IPS-NIHi7 (cell line): ENCODE results near the gene GTF3C2.
"Not testable (repeated sequence)": the region's sequence is repeated elsewhere in the genome, so short reads cannot be mapped to it uniquely, and the experiment has no call there.

Experiments used
- DNase-seq: peaks from one replicate; pipeline ENCODE4 v3.0.0; 2012; ENCODE audit warnings: mixed read lengths; ENCODE audit errors: extremely low spot score

The GTF3C2 gene

DNA sequence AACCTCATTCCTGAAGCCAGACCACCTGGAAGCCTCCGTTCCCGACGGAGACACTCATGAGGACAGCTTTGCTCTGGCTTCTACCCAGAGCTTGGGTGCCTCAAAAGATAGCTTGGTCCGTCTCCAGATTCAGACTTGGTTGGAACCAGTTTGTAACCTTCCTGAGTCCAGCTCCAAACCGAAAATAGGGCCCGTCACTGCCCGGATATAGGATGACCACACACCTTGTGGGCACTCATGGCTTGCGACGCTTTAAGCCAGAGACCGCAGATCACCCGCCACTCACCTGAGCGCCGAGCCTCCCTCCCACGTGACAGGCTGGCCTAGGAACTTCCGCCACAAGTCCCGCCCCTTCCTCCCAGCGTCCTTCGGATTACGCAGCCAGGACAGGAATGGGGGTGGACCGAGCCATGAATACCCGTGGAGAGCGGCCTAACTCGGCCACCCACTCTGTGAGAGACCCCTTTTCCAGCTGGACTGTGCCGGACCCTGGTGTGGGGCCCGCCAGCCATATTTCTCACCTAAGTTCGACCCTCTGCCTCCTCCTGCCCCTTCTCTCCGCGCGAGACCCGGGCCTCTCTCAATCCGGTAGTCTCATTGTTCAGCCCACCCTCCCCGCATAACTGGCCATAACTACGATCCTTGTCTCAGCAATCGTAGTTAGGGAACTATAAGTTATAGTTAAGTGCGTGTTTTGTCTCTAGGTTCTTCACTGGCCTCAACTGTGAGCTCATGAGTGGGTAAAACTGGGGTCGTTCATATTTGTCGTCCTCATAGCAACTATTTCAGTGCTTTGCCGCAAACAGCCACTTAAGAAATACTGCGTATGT, 33.6 kb downstream of the GTF3C2 start, which contains the start of gene MPV17:
Gene MPV17 (minus strand): TSS at position 332 of the 830 bp plus-strand sequence. CDS start 580 bp downstream, outside the sequence.
- DNase-seq = peak; percentile 99

DNA sequence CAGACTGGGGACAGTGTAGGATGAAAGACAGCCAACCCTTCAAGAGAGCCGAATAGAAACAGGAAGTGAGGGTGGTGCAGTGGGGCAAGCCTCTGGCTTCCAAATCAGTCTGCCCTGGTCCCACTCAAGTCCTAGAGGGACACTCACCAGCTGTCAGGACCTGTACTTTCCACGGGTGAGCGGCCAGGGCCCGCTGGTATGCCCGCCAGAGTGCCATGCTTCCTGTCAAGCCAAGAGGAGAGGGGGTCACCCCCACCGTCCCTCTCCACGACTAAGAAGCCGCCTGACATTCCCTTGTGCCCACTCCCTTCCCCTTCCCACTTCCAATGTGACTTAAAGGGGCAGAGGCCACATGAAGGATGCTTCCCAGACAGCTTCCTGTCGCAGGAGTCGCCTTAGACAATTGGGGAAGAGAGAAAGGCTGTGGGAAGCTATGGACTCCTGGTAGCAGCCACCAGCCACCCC, 34.2 kb downstream of the GTF3C2 start:
- no peak for DNase-seq

DNA sequence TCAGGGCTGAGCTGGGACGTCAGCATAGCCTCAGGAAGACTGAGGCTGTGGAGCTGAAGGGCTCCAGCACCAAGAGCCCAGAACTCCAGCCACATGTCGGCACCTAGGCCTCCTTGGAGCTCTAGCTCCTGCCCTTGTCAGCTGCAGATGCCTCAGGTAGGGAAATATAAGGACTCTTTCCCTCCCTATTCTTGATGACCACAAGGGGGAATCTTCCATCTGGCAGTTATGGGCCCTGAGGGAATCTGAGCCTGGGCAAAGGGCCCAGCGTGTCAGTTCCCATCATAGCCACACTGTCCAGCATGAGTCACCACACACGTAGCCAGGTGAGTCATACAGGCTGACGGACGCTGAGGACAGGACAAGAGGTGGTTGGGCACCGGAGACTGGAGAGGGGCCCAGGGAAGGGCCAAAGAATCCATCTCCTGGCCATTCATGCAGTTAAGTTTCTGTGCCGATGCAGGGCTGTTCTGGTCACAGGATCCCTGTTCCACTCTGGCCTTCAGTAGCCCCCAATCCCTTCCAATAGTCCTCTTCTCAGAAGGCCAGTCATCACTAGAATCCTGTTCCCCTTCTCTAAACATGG, 35.5 kb downstream of the GTF3C2 start:
- peak; percentile 73 for DNase-seq

DNA sequence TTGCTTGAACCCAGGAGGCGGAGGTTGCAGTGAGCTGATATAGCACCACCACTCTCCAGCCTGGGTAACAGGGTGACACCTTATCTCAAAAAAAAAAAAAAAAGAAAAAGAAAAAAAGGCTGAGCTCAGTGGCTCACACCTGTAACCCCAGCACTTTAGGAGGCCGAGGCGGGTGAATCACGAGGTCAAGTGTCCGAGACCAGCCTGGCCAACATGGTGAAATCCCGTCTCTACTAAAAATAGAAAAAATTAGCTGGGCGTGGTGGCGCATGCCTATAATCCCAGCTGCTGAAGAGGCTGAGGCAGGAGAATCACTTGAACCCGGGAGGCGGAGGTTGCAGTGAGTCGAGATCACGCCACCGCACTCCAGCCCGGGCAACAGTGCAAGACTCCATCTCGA, 36.7 kb downstream of the GTF3C2 start:
- DNase-seq = not testable (repeated sequence)

DNA sequence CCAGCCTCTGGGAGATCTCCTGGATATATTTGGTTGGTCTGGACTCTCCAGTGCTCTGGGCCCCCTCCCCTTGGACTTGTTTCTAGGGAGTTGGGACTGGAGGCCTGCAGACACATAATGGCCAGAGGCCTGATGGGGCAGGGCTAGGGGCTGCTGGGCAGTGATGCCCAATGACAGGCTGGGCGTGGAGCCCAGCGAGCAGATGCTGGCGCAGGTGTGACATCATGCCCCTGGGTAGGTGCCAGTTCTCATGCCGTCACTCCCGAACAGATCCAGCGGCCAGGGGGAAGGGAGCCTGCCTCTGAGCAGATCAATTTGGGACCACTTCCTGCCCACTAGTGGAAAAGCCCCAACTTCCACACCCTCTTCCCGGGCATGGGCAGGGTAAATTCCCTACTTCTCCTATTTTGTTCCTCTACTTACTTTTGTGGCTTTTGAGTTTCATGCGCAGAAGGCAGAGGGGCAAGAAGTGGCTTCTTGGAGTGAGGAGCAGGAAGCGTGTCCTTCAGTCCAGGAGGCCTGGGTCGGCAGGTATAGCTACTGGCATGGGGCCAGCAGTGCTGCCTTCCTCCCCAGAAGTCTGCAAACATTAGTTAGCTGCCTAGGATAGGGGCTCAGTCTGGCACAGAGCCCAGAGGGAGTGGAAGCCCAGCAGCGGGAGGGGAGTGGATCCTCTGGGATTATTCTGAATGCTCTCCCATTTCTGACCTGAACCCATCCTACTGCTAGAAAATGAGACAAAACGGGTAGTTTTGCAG, 39.7 kb downstream of the GTF3C2 start:
- DNase-seq = no peak

DNA sequence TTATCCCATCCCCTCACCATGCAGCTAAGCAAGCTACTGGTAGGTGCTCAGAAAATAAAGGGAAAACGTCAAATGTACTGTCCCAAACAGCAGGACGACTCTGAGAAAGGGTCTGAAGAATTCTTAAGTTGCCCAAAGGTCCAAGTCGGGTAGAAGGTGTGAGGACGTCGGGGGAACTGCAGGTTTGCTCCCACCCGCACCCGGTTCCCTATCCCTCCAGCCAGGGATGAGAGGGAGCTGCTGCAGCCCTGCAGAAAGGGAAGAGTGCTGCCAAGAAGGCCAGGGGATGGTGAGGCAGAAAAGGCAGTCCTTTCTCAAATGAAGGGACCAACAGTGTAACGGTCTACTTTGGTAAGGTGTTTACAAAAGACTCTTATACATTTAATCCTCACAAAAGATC, 41.4 kb downstream of the GTF3C2 start:
- DNase-seq = no peak

DNA sequence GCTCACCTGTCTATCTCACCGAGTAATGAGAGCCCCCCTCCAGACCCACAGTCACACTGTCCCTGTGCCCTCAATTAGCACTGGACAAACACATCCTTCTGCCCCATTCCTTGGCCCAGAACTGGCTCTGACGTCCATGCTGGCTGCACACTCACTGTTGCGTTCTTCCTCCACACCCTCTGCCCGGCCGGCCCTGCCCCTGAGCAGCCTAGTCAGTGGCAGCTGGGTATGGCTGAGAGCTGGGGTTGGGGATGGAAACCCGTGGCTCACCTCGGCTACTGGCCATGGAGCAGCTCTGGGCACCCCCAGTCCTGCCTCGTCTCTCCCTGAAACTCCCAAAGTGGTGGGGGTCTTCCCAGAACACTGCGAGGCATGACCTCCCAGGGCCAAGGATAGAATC, 41.9 kb downstream of the GTF3C2 start:
- no peak for DNase-seq

DNA sequence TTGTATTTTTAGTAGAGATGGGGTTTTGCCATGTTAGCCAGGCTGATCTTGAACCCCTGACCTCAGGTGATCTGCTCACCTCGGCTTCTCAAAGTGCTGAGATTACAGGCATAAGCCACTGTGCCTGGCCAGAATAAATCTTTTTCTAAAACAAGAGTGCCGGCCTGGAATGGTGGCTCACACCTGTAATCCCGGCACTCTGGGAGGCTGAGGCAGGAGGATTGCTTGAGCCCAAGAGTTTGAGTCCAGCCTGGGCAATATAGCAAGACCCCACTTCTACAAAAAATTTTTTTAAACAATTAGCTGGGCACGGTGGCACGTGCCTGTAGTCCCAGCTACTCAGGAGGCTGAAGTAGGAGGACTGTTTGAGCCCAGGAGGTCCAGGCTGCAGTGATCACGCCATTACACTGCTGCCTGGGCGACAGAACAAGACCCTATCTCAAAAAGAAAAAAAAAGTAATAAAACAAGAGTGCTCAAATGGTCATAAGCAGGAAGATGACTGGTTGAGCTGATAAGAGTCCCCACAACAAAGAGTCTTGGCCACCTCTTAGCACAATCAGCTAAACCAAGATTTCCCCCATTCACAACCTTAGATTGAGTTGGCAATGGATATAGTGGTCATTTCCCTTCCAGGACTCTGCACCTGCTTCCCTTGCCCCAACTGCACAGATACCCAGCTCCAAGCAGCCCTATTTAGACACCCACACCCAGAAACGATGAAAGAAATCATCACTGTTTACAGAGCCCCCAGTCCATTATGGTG, 42.5 kb downstream of the GTF3C2 start:
- no peak for DNase-seq

DNA sequence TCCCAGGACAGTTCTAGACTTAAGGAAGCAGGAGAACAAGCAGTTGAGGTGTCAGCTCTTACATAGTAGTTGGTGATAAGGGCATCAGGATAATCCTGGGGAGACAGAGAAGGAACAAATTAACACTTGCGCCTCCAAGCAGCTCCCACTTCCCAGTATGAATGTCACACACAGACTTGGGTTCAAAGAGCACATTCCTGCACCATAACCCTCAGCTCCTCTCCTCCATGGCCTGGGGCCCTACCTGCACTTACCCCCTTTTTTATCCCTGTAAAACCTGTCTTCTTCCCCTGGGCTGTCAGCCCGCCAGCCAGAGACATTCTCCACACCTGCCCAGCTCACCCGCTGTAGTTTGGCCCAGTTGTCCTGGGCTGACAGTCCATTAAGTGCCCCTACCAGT, 44.4 kb downstream of the GTF3C2 start:
- DNase-seq = no peak

DNA sequence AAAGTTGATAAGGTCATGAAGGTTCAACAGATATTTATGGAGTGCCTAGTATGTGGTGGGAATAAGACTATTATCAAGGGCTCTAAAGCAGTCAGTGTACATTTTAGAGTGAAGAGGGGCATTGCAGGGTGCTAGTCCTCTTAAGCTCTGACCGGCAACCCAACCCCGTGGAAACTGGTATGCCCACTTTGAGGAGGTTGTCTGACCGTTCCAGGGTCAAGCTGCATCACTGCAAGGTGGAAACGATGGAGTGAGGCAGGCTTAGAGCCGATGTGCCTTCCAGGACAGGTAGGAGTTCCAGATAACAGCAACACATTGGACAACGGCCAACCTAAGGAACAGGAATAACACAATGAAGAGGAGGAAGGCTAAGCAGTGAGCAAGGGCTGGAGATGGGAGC, 46.9 kb downstream of the GTF3C2 start:
- no peak for DNase-seq

DNA sequence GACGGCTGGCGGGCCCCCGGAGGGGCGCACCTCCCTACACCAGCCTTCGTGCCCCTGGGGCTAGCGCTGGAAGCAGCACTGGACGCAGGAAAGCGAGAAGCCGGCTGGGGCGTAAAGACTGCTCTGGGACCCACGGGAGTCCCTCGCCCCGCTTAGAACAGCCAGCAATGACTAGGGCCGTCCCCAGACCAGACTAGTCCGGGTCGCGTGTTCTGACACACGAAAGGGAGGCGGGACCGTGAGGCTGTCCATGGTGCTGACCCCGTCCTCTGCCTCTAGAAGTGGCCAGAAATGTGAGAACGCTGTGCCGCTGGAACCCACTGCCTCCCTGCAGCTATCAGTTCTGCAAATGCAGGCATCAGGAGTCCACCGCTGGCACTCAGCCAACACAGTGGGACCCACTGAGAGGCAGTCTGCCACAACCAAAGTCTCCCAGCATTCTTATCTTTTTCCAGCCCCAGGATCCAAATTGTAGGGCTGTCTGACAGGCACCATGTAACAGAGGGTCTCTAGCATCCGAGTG, 48.1 kb downstream of the GTF3C2 start, which contains the start of gene UCN:
Gene UCN (minus strand): TSS at position 87 of the 523 bp plus-strand sequence. CDS start 550 bp downstream, outside the sequence.
- peak; percentile 82 for DNase-seq

DNA sequence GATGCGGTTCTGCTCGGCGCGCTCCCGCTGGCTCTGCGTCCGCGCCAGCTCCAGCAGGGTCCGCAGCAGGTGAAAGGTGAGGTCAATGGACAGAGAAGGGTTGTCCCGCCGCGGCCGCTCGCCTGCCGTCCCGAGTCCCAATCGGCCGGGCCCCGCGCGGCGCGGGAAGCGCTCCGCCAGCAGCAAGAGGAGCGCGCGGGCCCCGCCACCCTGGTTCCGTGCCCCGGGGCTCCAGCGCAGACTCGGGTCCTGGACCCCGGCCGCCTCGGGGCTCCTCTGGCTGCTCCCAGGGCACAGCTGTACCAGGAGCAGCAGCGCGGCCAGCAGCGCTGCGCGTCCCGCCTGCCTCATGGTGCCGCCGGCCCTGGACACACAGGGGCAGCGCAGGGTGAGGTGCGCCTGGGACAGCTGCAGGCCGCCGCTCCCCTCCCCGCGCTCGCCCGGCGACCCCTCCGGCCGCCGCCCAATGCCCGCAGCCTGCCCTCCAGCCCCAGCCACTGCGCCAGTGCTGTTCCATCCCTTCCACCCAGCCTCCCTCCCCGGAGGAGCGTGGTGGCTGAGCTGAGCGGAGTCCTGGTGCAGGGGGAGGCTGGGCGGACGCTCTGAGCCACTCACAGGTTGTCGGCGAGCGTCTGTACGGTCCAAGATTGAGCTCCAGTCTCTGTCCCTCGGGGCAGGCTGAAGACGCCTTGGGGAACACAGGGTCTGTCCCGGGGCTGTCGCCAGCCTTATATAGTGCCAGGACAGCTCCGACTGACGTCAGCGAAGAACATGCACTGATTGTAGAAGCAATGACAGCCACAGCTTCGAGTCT, 48.8 kb downstream of the GTF3C2 start:
- DNase-seq = peak; percentile 28

DNA sequence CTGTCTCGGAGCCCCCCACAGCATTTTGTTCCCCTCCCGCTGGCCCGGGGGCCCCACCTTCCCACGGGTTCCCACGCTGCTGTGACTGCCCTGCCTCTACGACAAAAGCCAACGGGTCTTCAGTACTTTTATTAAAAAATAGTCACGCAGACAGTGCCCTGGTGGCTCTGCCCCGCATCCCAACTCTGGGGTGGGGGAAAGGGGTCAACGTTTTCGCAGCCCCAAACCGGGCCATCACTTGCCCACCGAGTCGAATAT, 49.3 kb downstream of the GTF3C2 start:
- no peak for DNase-seq

DNA sequence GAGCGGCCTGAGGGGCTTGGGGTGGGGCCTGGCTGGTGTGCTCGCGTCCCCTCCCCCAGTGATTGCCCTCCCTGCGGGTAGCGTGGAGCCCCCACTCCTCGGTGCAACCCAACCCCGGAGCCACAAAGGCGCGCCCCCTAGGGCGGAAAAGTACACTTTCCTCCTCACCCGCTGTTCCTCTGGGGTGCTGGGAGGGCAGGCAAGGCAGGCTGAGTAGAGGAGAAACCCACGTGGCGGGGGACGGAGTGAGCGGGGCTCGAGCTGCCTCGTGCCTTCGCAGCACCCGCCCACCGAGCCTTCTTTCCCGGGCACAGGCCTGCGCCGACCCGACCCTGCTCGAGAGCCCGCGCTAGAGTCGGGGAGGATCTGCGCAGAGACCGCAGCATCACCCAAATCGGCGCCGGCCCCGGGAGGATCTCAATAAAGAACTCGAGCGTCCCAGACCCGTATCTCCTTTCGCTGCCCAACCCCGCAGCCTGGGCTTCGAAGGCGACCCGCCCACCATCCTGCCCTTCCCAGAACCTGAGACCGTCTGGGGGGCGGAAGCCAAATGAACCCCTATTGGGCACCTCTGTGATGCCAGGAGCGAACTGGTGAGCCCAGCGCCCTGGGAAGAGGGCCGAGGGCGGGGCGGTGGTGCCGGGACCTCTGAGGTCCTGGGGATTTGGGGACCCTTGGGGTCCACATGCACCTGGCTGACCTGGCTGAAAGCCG, 49.8 kb downstream of the GTF3C2 start:
- peak; percentile 28 for DNase-seq

DNA sequence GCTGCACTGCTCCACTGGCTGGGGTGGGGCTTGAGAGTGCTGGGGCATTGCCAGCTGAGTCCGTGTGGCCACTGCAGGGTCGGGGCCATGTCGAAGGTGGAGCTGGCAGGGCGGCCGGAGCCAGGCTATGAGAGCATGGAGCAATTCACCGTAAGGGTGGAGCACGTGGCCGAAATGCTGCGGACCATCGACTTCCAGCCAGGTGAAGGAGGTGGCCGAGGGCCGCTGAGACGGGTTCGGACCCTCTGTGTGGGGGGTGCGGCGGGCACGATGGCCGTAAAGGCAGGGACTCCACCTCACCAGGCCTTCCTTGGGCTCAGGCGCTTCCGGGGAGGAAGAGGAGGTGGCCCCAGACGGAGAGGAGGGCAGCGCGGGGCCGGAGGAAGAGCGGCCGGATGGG, 50.4 kb downstream of the GTF3C2 start:
- DNase-seq = no peak

DNA sequence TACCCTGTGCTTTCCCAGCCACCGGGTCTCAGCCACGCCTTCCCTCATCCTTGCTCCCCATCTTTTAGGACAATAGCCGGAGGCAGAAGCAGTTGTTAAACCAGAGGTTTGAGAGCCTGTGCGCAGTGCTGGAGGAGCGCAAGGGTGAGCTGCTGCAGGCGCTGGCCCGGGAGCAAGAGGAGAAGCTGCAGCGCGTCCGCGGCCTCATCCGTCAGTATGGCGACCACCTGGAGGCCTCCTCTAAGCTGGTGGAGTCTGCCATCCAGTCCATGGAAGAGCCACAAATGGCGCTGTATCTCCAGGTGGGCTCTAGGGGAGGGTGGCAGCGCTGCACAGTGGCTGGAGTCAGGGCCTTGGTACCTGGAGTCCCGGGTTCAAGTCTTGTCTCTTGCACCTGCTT, 51.0 kb downstream of the GTF3C2 start:
- DNase-seq = no peak

DNA sequence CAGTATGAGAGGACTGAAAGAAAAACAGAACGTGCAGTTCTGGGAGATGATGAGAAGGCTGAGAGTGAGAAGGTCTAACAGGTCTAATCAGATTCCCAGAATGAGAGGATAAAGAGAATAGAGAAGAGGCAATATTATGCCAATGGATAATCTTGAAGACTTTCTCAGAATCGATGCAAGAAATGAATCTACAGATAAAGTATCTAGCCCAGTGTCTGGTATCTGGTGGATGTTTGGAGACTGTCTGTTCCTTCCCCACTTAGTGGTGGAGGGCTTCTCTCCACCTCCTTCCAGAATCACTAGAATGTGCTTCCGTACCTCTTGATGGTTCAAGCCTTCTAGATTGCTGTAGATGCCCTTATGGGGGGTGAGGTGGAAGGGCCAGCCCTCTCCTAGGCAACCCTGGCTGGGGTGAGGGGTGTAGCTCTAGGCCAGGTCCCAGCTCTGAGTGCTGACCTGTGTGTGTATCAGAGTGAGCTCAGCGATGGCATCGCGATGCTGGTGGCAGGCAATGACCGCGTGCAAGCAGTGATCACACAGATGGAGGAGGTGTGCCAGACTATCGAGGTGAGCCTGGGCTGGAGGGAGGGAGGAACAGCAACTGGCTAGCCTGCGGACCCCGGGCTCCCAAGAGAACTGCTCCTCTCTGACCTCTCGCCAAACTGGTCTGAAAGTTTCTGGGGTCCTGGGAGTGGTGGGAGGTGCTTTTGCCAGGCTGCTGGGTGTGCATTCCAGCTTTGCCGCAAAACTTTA, 51.9 kb downstream of the GTF3C2 start:
- no peak for DNase-seq

DNA sequence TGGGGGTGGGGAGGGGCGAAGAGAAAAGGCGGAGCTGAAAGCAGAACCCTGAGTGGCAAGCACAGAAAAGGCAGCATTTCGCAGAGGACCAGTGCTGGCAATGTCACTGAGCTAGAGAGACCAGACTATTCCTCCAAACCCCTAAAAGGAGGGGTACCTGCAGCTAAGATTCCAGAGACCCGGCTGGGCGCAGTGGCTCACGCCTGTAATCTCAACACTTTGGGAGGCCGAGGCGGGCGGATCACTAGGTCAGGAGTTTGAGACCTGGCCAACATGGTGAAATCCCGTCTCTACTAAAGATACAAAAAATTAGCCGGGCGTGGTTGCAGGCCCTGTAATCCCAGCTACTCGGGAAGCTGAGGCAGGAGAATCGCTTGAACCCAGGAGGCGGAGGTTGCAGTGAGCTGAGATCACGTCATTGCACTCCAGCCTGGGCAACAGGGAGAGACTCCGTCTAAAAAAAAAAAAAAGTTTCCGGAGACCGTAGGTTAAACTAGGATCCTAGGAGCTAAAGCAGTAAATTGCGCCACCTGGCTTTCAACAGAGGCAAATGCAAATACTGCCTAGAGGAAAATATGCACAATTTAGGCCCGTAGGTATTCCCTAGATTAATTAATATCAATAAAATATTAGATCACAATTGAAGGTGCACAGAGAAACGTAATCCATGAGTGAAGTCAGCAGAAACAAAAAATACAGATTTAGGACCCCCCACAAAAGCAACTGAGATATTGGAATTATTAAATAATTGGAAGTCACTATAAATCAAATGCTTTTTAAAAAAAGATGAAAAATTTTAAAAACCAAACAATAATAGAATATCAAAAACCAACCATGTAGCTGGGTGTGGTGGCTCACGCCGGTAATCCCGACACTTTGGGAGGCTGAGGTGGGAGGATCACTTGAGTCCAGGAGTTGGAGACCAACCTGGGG, 53.2 kb downstream of the GTF3C2 start:
- peak; percentile 63 for DNase-seq
